Liver (tissue), 3 donors: Measurements from ENCODE around the gene DOK3.

Source experiments
- ATF3 ChIP-seq: IDR thresholded peaks from 2 replicates; pipeline ENCODE4 v1.6.1; 2016; ENCODE audit warnings: antibody characterized with exemption
- CTCF ChIP-seq: fragments of 150-350 bp; IDR thresholded peaks from 2 replicates; pipeline ENCODE4 v1.5.1; 2017; ENCODE audit warnings: improper control_type of control experiment, low read depth, low read length; ENCODE audit not compliant: missing input control
- EGR1 ChIP-seq, 2 donors: IDR thresholded peaks; 2 replicates each; pipeline ENCODE4 v1.6.1; 2016 to 2018; ENCODE audit warnings: antibody characterized with exemption in 2 of 2, low read depth in 2 of 2
- GABPA ChIP-seq, 2 donors: IDR thresholded peaks in 1 of 2; conservative IDR thresholded peaks in 1 of 2; 2 replicates each; pipeline ENCODE4 v1.6.1; 2016; ENCODE audit warnings: antibody characterized with exemption in 2 of 2, mild to moderate bottlenecking in 1 of 2, moderate library complexity in 1 of 2
- MAX ChIP-seq: IDR thresholded peaks from 2 replicates; pipeline ENCODE4 v1.6.1; 2016; ENCODE audit warnings: antibody characterized with exemption
- RAD21 ChIP-seq, 2 donors: IDR thresholded peaks; 2 replicates each; pipeline ENCODE4 v1.6.1; 2016; ENCODE audit warnings: antibody characterized with exemption in 2 of 2, mild to moderate bottlenecking in 2 of 2
- RXRA ChIP-seq, 2 donors: IDR thresholded peaks; 2 replicates each; pipeline ENCODE4 v1.6.1; 2017 to 2018; ENCODE audit warnings: antibody characterized with exemption in 2 of 2, mild to moderate bottlenecking in 1 of 2
- YY1 ChIP-seq: IDR thresholded peaks from 2 replicates; pipeline ENCODE4 v1.6.1; 2016; ENCODE audit warnings: antibody characterized with exemption, mild to moderate bottlenecking
- donor health status: healthy.
- donor health status: healthy.

GRCh38 chr5:177491429-177491945 lies 18.1 kb downstream of the DOK3 start:
- peak; percentile 33 for TF ChIP-seq CTCF
- no peak for TF ChIP-seq MAX
- TF ChIP-seq ATF3 = no peak
- TF ChIP-seq YY1 = no peak
- TF ChIP-seq RXRA (IDR thresholded peaks at IDR 0.05) = no peak
- no peak for TF ChIP-seq EGR1 (IDR thresholded peaks at IDR 0.05; ENCODE audit: low read depth in 2 of 2)
- no peak for TF ChIP-seq GABPA (IDR thresholded peaks at IDR 0.05 in 1 of 2, conservative IDR thresholded peaks at IDR 0.05 in 1 of 2)
- no peak for TF ChIP-seq RAD21 (IDR thresholded peaks at IDR 0.05)
